SK-N-SH treated with all-trans-retinoic acid at 6 μM for 48 hours (cell line): ENCODE measurements around the gene OXCT2.
"Not testable (repeated sequence)": the region's sequence is repeated elsewhere in the genome, so short reads cannot be mapped to it uniquely, and the experiment has no call there.

Experiments used
- ATAC-seq: fragments of 200-7000 bp; cut with Tn5 transposase; 3 replicates; pipeline ENCODE4 v1.9.1; 2020; ENCODE audit warnings: mild to moderate bottlenecking, moderate library complexity
- ARNTL ChIP-seq: fragments of 450-650 bp; formaldehyde crosslinking; IDR thresholded peaks from 2 replicates; pipeline ENCODE4 v1.5.0; 2020; ENCODE audit warnings: low read depth, mild to moderate bottlenecking, moderate library complexity, borderline replicate concordance
- BACH2 ChIP-seq: fragments of 250-450 bp; sonication (Bioruptor Pico); IDR thresholded peaks from 2 replicates; pipeline ENCODE4 v1.9.0; 2021; ENCODE audit warnings: mild to moderate bottlenecking, borderline replicate concordance
- CSDC2 ChIP-seq: fragments of 250-450 bp; sonication (Bioruptor Pico); IDR thresholded peaks from 2 replicates; pipeline ENCODE4 v1.5.0; 2020; ENCODE audit warnings: mild to moderate bottlenecking, moderate library complexity
- ESRRG ChIP-seq: fragments of 250-450 bp; sonication (Bioruptor Pico); IDR thresholded peaks from 2 replicates; pipeline ENCODE4 v1.6.1; 2021; ENCODE audit warnings: mild to moderate bottlenecking
- GLIS3 ChIP-seq: fragments of 250-450 bp; sonication (Bioruptor Pico); IDR thresholded peaks from 2 replicates; pipeline ENCODE4 v1.5.0; 2020; ENCODE audit warnings: mild to moderate bottlenecking, moderate library complexity
- ISL1 ChIP-seq: fragments of 250-450 bp; sonication (Bioruptor Pico); IDR thresholded peaks from 2 replicates; pipeline ENCODE4 v2.1.2; 2022; ENCODE audit warnings: mild to moderate bottlenecking, moderate library complexity
- OSR1 ChIP-seq: fragments of 250-450 bp; sonication (Bioruptor Pico); IDR thresholded peaks from 2 replicates; pipeline ENCODE4 v1.8.0; 2022; ENCODE audit warnings: moderate library complexity, mild to moderate bottlenecking, inconsistent platforms
- PPARA ChIP-seq: fragments of 250-450 bp; sonication (Bioruptor Pico); IDR thresholded peaks from 2 replicates; pipeline ENCODE4 v1.5.0; 2020; ENCODE audit warnings: mild to moderate bottlenecking, borderline replicate concordance
- RARB ChIP-seq: fragments of 250-450 bp; sonication (Bioruptor Pico); IDR thresholded peaks from 2 replicates; pipeline ENCODE4 v1.8.0; 2021; ENCODE audit warnings: mild to moderate bottlenecking, moderate library complexity
- SNAI2 ChIP-seq: fragments of 250-450 bp; sonication (Bioruptor Pico); IDR thresholded peaks from 2 replicates; pipeline ENCODE4 v1.5.0; 2020; ENCODE audit warnings: mild to moderate bottlenecking, moderate library complexity
- TCF4 ChIP-seq: fragments of 250-450 bp; sonication (Bioruptor Pico); IDR thresholded peaks from 2 replicates; pipeline ENCODE4 v1.8.0; 2021; ENCODE audit warnings: mild to moderate bottlenecking, moderate library complexity, borderline replicate concordance
- TOX ChIP-seq: fragments of 250-450 bp; sonication (Bioruptor Pico); IDR thresholded peaks from 2 replicates; pipeline ENCODE4 v1.8.0; 2021; ENCODE audit warnings: mild to moderate bottlenecking, moderate library complexity, borderline replicate concordance
- ZC3H10 ChIP-seq: fragments of 250-450 bp; sonication (Bioruptor Pico); IDR thresholded peaks from 2 replicates; pipeline ENCODE4 v1.5.1; 2021; ENCODE audit warnings: mild to moderate bottlenecking, moderate library complexity
- ZFP3 ChIP-seq: fragments of 250-450 bp; sonication (Bioruptor Pico); IDR thresholded peaks from 2 replicates; pipeline ENCODE4 v1.5.0; 2020; ENCODE audit warnings: mild to moderate bottlenecking, moderate library complexity
- ZFP30 ChIP-seq: fragments of 450-650 bp; formaldehyde crosslinking; IDR thresholded peaks from 2 replicates; pipeline ENCODE4 v1.5.0; 2022; ENCODE audit warnings: mild to moderate bottlenecking, moderate library complexity
- ZNF565 ChIP-seq: fragments of 450-650 bp; formaldehyde crosslinking; conservative IDR thresholded peaks from 2 replicates; pipeline ENCODE4 v1.5.0; 2020; ENCODE audit warnings: low read depth, mild to moderate bottlenecking, moderate library complexity
- ZNF70 ChIP-seq: fragments of 450-650 bp; formaldehyde crosslinking; IDR thresholded peaks from 2 replicates; pipeline ENCODE4 v1.5.0; 2020; ENCODE audit warnings: mild to moderate bottlenecking, moderate library complexity
- ZNF8 ChIP-seq: fragments of 450-650 bp; formaldehyde crosslinking; IDR thresholded peaks from 2 replicates; pipeline ENCODE4 v1.5.0; 2020; ENCODE audit warnings: mild to moderate bottlenecking, moderate library complexity
- TF ChIP-seq, protein P1 (sequence below): fragments of 250-450 bp; sonication (Bioruptor Pico); IDR thresholded peaks from 2 replicates; pipeline ENCODE4 v1.8.0; 2021; ENCODE audit warnings: low read depth, mild to moderate bottlenecking, moderate library complexity, borderline replicate concordance
- TF ChIP-seq, protein P2 (sequence below): fragments of 250-450 bp; sonication (Bioruptor Pico); IDR thresholded peaks from 2 replicates; pipeline ENCODE4 v1.5.1; 2021; ENCODE audit warnings: mild to moderate bottlenecking, moderate library complexity
- TF ChIP-seq, protein P3 (sequence below): fragments of 250-450 bp; sonication (Bioruptor Pico); IDR thresholded peaks from 2 replicates; pipeline ENCODE4 v1.5.1; 2020; ENCODE audit warnings: low read depth, mild to moderate bottlenecking, moderate library complexity
- TF ChIP-seq, protein P4 (sequence below): fragments of 250-450 bp; sonication (Bioruptor Pico); IDR thresholded peaks from 2 replicates; pipeline ENCODE4 v1.5.0; 2020; ENCODE audit warnings: mild to moderate bottlenecking, moderate library complexity
- TF ChIP-seq, protein P5 (sequence below): fragments of 250-450 bp; sonication (Bioruptor Pico); IDR thresholded peaks from 2 replicates; pipeline ENCODE4 v1.8.0; 2020; ENCODE audit warnings: mild to moderate bottlenecking, moderate library complexity, borderline replicate concordance

The OXCT2 gene

DNA sequence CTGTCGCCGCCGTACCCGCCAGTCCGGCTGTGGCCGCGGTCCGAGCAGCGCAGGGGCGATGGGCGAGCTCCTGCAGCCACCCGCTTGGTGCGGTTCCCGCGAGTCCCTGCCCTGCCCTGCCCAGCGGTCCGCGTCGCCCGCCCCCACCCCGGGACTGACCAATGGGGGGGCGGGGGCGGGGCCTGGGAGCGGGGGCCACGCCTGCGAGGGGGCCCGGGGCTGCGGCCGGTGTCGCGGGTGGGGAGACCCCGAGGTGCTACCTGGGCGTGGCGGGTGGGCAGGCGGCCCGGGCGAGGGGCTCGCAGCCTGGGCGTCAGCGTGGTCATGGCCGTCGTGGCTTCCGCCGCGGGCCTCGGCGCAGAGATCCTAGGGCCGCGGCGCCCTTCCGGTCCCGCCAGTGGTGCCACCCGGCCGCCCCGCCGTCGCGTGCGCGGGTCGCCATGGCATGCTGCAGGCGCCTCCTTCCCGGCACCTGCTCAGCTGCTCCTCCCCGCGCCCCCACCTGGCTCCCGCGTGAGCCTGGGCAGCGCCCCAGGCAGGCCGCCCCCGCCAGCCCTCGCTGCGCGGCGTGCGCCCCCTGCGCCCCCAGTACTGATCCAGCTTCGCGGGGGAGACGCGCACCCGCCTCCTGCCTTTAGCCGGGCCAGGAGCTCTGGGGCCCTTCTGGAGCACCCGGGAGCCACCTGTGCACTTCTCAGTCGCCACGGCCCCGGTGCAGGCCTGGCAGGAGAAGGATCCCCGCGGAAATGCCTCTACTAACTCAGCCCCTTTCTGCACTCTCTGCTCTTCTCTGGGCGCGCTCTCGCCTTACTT is 17.8 kb upstream of the OXCT2 start, which contains the start of gene BMP8B:
Gene BMP8B, minus strand, starts transcription at position 108 of the 813 bp plus-strand sequence. CDS start 380 bp downstream, outside the sequence.
- TF ChIP-seq, protein P1, sequence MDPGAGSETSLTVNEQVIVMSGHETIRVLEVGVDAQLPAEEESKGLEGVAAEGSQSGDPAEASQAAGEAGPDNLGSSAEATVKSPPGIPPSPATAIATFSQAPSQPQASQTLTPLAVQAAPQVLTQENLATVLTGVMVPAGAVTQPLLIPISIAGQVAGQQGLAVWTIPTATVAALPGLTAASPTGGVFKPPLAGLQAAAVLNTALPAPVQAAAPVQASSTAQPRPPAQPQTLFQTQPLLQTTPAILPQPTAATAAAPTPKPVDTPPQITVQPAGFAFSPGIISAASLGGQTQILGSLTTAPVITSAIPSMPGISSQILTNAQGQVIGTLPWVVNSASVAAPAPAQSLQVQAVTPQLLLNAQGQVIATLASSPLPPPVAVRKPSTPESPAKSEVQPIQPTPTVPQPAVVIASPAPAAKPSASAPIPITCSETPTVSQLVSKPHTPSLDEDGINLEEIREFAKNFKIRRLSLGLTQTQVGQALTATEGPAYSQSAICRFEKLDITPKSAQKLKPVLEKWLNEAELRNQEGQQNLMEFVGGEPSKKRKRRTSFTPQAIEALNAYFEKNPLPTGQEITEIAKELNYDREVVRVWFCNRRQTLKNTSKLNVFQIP (CRISPR knock-in tag) = no peak
- TF ChIP-seq OSR1 (no peak), ZNF8 (no peak), ZNF70 (CRISPR knock-in tag) (0 out of 2 replicates have a peak, but pooled peaks have one; percentile 62), TCF4 (CRISPR knock-in tag) (no peak), BACH2 (no peak), SNAI2 (CRISPR knock-in tag) (0 out of 2 replicates have a peak, but pooled peaks have one; percentile 22), GLIS3 (CRISPR knock-in tag) (no peak), TOX (no peak), ZFP30 (CRISPR knock-in tag) (no peak), RARB (no peak)
- TF ChIP-seq, protein P2, sequence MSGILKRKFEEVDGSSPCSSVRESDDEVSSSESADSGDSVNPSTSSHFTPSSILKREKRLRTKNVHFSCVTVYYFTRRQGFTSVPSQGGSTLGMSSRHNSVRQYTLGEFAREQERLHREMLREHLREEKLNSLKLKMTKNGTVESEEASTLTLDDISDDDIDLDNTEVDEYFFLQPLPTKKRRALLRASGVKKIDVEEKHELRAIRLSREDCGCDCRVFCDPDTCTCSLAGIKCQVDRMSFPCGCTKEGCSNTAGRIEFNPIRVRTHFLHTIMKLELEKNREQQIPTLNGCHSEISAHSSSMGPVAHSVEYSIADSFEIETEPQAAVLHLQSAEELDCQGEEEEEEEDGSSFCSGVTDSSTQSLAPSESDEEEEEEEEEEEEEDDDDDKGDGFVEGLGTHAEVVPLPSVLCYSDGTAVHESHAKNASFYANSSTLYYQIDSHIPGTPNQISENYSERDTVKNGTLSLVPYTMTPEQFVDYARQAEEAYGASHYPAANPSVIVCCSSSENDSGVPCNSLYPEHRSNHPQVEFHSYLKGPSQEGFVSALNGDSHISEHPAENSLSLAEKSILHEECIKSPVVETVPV (CRISPR knock-in tag) = no peak
- TF ChIP-seq, protein P3, sequence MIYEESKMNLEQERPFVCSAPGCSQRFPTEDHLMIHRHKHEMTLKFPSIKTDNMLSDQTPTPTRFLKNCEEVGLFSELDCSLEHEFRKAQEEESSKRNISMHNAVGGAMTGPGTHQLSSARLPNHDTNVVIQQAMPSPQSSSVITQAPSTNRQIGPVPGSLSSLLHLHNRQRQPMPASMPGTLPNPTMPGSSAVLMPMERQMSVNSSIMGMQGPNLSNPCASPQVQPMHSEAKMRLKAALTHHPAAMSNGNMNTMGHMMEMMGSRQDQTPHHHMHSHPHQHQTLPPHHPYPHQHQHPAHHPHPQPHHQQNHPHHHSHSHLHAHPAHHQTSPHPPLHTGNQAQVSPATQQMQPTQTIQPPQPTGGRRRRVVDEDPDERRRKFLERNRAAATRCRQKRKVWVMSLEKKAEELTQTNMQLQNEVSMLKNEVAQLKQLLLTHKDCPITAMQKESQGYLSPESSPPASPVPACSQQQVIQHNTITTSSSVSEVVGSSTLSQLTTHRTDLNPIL (CRISPR knock-in tag) = no peak
- peak; percentile 59 for ATAC-seq

DNA sequence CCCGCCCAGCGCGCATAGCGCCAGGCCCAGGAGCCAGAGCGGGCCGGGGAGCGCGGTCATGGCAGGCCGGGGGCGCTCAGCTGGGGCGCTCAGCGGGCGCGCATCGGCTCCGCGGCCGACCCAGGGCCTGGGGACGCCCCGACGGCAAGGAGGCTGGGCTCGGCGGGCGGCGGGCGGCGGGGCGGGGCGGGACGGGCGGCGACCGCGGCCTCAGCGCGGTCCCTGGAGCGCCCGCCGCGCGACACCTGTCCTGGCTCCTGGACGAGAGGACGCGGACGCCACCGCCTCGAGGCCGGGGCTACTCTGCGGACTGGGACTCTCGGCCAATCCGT is 17.2 kb upstream of the OXCT2 start:
- TF ChIP-seq ZFP30 (CRISPR knock-in tag) (no peak), ZC3H10 (CRISPR knock-in tag) (no peak), PPARA (CRISPR knock-in tag) (no peak), TOX (no peak), ZNF565 (CRISPR knock-in tag) (no peak), ZFP3 (CRISPR knock-in tag) (no peak), CSDC2 (CRISPR knock-in tag) (no peak), ESRRG (CRISPR knock-in tag) (no peak), ZNF70 (CRISPR knock-in tag) (no peak), OSR1 (no peak), BACH2 (no peak), TCF4 (CRISPR knock-in tag) (no peak), ARNTL (CRISPR knock-in tag) (no peak), RARB (no peak), ISL1 (CRISPR knock-in tag) (no peak)
- TF ChIP-seq, protein P4, sequence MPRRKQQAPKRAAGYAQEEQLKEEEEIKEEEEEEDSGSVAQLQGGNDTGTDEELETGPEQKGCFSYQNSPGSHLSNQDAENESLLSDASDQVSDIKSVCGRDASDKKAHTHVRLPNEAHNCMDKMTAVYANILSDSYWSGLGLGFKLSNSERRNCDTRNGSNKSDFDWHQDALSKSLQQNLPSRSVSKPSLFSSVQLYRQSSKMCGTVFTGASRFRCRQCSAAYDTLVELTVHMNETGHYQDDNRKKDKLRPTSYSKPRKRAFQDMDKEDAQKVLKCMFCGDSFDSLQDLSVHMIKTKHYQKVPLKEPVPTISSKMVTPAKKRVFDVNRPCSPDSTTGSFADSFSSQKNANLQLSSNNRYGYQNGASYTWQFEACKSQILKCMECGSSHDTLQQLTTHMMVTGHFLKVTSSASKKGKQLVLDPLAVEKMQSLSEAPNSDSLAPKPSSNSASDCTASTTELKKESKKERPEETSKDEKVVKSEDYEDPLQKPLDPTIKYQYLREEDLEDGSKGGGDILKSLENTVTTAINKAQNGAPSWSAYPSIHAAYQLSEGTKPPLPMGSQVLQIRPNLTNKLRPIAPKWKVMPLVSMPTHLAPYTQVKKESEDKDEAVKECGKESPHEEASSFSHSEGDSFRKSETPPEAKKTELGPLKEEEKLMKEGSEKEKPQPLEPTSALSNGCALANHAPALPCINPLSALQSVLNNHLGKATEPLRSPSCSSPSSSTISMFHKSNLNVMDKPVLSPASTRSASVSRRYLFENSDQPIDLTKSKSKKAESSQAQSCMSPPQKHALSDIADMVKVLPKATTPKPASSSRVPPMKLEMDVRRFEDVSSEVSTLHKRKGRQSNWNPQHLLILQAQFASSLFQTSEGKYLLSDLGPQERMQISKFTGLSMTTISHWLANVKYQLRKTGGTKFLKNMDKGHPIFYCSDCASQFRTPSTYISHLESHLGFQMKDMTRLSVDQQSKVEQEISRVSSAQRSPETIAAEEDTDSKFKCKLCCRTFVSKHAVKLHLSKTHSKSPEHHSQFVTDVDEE (CRISPR knock-in tag) = no peak
- TF ChIP-seq, protein P2 (CRISPR knock-in tag) = no peak
- TF ChIP-seq, protein P5, sequence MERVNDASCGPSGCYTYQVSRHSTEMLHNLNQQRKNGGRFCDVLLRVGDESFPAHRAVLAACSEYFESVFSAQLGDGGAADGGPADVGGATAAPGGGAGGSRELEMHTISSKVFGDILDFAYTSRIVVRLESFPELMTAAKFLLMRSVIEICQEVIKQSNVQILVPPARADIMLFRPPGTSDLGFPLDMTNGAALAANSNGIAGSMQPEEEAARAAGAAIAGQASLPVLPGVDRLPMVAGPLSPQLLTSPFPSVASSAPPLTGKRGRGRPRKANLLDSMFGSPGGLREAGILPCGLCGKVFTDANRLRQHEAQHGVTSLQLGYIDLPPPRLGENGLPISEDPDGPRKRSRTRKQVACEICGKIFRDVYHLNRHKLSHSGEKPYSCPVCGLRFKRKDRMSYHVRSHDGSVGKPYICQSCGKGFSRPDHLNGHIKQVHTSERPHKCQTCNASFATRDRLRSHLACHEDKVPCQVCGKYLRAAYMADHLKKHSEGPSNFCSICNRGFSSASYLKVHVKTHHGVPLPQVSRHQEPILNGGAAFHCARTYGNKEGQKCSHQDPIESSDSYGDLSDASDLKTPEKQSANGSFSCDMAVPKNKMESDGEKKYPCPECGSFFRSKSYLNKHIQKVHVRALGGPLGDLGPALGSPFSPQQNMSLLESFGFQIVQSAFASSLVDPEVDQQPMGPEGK (CRISPR knock-in tag) = no peak
- TF ChIP-seq, protein P3 (CRISPR knock-in tag) = no peak
- TF ChIP-seq, all 23 proteins: peak for 0
- ATAC-seq = no peak

DNA sequence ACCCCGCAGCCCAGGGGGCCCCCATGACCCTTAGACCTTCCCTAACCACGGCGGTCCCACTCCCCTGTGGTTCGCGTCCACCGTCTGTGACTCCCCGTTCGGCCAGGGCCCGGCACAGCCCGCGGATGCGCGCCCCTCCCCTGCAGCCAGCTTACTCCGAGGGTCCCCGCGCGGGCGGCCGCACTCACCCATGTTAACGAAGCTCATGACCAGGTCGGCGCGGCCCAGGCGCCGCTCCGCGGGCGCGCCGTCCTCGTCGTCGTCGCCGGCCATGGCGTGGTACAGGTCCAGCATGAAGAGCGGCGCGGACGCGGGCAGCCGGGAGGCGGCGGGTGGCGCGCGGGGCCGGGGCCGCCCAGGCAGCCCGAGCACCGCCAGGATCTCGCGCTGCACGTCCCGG is 16.8 kb upstream of the OXCT2 start:
- not testable (repeated sequence) for ATAC-seq
